ENCODE measurements around the gene TOMM22. TPM values are rescaled to one million over a fixed set of nuclear protein-coding genes. Genes with fewer than 3 reads are reported as not detected.

The TOMM22 gene
- total RNA-seq, 4 donors from 2014 or later, result 25.7 to 36.8 (median 32.2) TPM

- Histone ChIP-seq H3K4me3 (no peak overlapping the region), H3K9me3 (no peaks in the 10 kb centered on the region), H3K36me3 (peaks cover 59 to 83% (median 79%) of the 10 kb centered on the region in 4 donors), H3K27ac (replicated peaks in 1 of 4) (peak overlapping the region; percentile 74 to 86 (median 80)), H3K4me1 (peaks cover 30 to 58% (median 50%) of the 10 kb centered on the region in 4 donors), H3K27me3 (no peaks in the 10 kb centered on the region)
- WGBS, result 82% methylated on average over 6 of the region's 6 CpGs
- TF ChIP-seq EP300 (IDR thresholded peaks at IDR 0.05) (no peak), POLR2A (IDR thresholded peaks at IDR 0.05; ENCODE audit: low read depth) (no peak), POLR2AphosphoS5 (IDR thresholded peaks at IDR 0.05) (no peak)
- TF ChIP-seq, protein P1, sequence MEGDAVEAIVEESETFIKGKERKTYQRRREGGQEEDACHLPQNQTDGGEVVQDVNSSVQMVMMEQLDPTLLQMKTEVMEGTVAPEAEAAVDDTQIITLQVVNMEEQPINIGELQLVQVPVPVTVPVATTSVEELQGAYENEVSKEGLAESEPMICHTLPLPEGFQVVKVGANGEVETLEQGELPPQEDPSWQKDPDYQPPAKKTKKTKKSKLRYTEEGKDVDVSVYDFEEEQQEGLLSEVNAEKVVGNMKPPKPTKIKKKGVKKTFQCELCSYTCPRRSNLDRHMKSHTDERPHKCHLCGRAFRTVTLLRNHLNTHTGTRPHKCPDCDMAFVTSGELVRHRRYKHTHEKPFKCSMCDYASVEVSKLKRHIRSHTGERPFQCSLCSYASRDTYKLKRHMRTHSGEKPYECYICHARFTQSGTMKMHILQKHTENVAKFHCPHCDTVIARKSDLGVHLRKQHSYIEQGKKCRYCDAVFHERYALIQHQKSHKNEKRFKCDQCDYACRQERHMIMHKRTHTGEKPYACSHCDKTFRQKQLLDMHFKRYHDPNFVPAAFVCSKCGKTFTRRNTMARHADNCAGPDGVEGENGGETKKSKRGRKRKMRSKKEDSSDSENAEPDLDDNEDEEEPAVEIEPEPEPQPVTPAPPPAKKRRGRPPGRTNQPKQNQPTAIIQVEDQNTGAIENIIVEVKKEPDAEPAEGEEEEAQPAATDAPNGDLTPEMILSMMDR (IDR thresholded peaks at IDR 0.05), result no peak
- DNase-seq (ENCODE audit: extremely low spot score), result no peak
- intact Hi-C loops (cut with DNase I), result no loop called here
These were observed 50.0 kb downstream of the TOMM22 start for GRCh38 chr22:38731703-38732161.

DNA sequence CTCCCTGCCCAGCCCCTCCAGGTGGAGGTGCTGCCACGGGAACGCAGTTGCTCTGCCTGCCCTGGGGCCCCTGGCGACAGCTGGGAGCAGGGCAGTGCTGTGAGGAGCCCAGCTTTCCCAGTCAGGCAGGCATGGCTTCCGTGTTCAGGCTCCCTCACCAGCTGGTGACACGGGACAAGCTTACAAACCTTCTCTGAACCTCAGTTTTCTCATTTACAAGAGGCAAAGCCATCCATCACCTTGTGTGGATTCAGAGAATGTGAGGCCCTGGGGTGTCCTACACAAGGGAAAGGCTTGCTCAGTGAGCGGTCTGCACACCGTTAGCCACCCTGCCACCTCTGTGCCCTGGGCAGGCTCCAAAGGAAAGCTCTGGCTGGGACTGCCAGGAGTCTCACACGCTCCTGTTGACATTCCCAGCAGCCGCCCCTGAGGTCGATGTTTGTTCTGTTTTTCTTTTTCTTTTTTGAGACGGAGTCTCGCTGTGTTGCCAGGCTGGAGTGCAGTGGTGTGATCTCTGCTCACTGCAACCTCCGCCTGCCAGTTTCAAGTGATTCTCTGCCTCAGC lies 50.6 kb downstream of the TOMM22 start:
- Histone ChIP-seq H3K4me3 (no peak overlapping the region), H3K36me3 (peaks cover 59 to 83% (median 79%) of the 10 kb centered on the region in 4 donors), H3K4me1 (peaks cover 30 to 58% (median 50%) of the 10 kb centered on the region in 4 donors), H3K9me3 (no peaks in the 10 kb centered on the region), H3K27ac (replicated peaks in 1 of 4) (peak overlapping the region; percentile 74 to 86 (median 80)), H3K27me3 (no peaks in the 10 kb centered on the region)
- no peak for DNase-seq (ENCODE audit: extremely low spot score)
- intact Hi-C loops (cut with DNase I), result no loop called here
- TF ChIP-seq POLR2A (IDR thresholded peaks at IDR 0.05; ENCODE audit: low read depth) (no peak), POLR2AphosphoS5 (IDR thresholded peaks at IDR 0.05) (peak in 1 of 2 donors; percentile 54), EP300 (IDR thresholded peaks at IDR 0.05) (no peak)
- TF ChIP-seq, protein P1 (IDR thresholded peaks at IDR 0.05), result no peak
- 74% methylated on average over 8 of the region's 13 CpGs for WGBS

GRCh38 chr22:38733329-38733723 lies 51.6 kb downstream of the TOMM22 start:
- 25% methylated on average over 4 of the region's 4 CpGs for WGBS
- Histone ChIP-seq H3K27ac (replicated peaks in 1 of 4) (peak overlapping the region; percentile 74 to 86 (median 80)), H3K4me3 (no peak overlapping the region), H3K4me1 (peaks cover 30 to 56% (median 50%) of the 10 kb centered on the region in 4 donors), H3K9me3 (no peaks in the 10 kb centered on the region), H3K27me3 (no peaks in the 10 kb centered on the region), H3K36me3 (peaks cover 59 to 83% (median 79%) of the 10 kb centered on the region in 4 donors)
- DNase-seq (ENCODE audit: extremely low spot score), result no peak
- intact Hi-C loops (cut with DNase I), result no loop called here
- no peak for TF ChIP-seq POLR2A (IDR thresholded peaks at IDR 0.05; ENCODE audit: low read depth)
- TF ChIP-seq, protein P1 (IDR thresholded peaks at IDR 0.05), result peak; percentile 61 to 75 (median 63)
- no peak for TF ChIP-seq EP300 (IDR thresholded peaks at IDR 0.05)

- no peaks in the 10 kb centered on the region for H3K27me3 ChIP-seq
- TF ChIP-seq POLR2AphosphoS5 (IDR thresholded peaks at IDR 0.05) (peak; percentile 77 to 82), POLR2A (IDR thresholded peaks at IDR 0.05; ENCODE audit: low read depth) (no peak), EP300 (IDR thresholded peaks at IDR 0.05) (peak; percentile 67)
- TF ChIP-seq, protein P1 (IDR thresholded peaks at IDR 0.05), result no peak
- H3K27ac ChIP-seq (replicated peaks in 1 of 4), result peak overlapping the region; percentile 74 to 86 (median 80)
- 33% methylated on average over 3 of the region's 8 CpGs for WGBS
- H3K9me3 ChIP-seq, result no peaks in the 10 kb centered on the region
- peak; percentile 95 for DNase-seq (ENCODE audit: extremely low spot score)
- peaks cover 30 to 51% (median 48%) of the 10 kb centered on the region in 4 donors for H3K4me1 ChIP-seq
- peaks cover 59 to 83% (median 79%) of the 10 kb centered on the region in 4 donors for H3K36me3 ChIP-seq
- intact Hi-C loops (cut with DNase I), result no loop called here
- no peak overlapping the region for H3K4me3 ChIP-seq
These were observed 52.1 kb downstream of the TOMM22 start for GRCh38 chr22:38733724-38734381.

Data from esophagus muscularis mucosa (tissue), 4 donors.